HG02943 (cell line): ENCODE results near the gene DNAAF5.
A peak's percentile ranks its signal among the peaks of the same experiment; 100 is the strongest.

Experiments
- ATAC-seq: cut with Tn5 transposase; IDR thresholded peaks from one replicate; pipeline ENCODE4 v1.9.1; 2021; ENCODE audit warnings: mild to moderate bottlenecking, low read depth, moderate library complexity; ENCODE audit not compliant: unreplicated experiment

Gene DNAAF5

DNA sequence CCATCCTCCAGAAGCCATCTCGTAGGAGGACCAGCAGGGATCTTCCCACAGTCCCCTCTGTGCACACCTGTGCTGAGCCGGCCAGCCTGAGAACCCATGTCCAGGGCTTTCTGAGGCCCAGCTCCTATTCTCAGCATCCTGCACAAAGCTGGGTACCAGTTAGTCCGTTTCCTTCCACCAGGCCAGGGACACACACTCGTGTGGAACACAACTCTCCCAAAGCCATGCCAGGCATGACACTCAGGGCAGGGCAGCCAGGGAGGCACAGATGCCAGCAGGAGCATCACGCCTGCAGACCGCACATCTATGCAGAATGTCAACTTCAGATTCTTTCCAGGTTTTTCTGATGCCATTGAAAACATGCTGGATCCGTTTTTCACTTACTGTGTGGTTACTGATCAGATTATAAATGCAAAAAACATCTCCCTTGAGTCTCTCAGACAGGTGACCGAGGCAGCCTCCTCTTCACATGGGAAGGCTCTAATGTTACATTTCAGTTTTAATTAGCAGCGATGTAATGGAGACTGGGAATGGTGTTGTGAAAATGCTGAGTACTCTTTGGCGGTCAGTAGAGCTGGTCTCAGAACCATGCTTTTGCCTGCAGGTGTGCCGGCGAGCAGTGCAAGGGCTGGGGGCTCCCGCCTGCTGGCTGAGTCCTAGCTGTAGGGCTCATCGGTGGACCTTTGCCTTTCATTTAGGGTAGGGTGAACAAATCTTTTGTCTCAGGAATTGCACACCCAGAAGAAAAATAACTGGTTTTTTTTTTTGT, 102.5 kb downstream of the DNAAF5 start:
- no peak for ATAC-seq

DNA sequence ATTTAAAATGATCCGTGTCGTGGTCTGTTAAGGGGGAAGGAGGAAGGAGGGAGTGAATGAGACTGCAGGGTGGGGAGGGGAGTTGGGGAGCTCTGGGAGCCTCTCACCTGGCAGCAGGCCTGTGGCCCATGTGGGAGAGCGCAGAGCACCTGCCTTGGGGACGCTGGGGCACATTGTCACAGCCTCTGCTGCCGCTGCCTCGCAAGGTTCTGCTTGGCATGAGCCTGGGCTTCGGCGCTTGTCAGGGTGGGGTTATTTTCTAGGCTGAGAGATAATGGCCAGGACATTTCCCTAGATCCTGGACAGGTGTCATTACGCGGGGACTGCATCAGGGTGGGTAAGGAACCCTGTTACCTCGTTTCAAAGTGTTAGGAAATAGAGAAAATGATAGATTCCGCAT, 103.6 kb downstream of the DNAAF5 start:
- ATAC-seq = no peak

DNA sequence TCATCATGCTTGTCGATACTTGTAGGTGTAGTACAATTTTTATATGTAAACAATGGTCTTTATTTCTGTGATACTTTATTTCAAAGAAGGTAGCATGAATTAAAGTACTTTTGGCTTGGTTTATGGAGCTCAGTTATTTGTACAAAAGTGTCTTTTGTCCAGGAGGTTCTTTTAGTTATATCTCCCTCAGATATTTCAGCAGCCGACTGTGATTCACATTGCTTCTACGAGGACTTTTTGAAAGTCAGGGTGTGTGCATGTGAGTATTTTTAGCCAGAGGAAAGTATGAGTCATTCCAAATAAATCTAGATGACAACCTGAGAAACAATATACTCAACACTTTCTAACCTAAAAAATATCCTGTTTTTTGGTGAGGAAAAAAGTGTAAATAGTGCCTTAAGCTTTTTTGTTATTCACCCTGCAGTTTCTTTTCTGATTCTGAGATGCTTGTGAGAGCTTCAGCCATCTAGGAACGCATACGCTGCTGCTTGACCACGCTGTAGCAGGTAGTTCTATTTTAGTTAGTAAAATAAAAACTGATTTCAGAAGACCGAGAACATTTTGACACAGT, 105.2 kb downstream of the DNAAF5 start:
- ATAC-seq = peak; percentile 57

DNA sequence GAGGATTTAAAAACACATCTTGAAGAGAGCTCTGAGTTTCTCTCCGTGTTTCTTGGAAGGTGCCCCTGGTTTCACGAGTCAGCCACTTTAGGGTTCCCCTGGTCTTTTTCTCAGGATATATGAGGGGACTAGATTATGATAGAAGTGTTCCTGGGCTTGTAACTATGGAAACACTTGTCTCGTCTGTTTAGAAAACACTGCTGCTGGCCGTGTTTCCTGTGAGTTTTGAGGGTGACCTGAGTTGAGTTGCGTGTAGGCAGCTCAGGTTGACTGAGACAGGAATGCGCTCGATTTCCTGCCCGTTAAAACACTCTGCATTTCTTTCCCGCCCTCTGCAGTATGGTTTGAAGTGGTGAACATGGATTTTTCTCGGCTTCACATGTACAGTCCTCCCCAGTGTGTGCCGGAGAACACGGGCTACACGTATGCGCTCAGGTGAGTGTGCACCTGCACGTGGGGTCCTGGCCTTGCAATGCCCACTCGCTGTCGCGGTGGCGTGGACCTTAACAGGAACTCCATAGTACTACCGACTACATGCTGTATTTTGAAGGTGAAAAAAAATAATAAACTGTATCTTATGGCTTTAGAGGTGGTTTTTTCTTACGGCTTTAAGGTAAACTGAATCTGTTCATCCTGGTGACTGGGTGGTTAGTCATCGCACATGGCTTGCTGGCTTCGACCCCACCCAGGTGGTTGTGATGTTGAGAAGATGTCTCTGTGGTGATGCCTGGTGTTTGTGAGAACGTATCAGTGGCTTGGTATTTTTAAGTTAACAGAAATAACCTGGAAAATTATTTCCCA, 105.9 kb downstream of the DNAAF5 start, which contains the start of gene SUN1:
SUN1 (plus strand) TSS at position 310 of the 801 bp plus-strand sequence; CDS start at position 359, 49 bp downstream.
- peak; percentile 43 for ATAC-seq

DNA sequence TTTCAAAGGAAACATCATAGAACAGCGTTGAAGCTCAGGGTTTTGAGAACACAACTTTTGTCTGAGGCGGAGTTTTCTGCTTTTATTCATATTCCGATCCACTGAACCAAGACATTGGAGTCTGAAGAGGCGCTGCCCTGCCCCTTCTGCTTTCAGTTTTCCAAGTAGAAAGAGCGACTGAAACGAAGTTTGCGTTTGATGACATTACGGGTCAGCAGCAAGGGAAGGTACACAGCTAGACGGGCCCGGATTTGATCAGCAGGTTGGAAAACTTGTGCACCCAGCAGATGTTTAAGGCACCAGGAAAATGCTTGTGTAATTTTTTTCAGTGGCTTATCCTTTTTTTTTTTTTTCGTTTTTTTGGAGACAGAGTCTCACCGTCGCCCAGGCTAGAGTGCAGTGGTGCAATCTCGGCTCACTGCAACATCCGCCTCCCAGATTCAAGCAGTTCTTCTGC, 106.5 kb downstream of the DNAAF5 start:
- no peak for ATAC-seq

DNA sequence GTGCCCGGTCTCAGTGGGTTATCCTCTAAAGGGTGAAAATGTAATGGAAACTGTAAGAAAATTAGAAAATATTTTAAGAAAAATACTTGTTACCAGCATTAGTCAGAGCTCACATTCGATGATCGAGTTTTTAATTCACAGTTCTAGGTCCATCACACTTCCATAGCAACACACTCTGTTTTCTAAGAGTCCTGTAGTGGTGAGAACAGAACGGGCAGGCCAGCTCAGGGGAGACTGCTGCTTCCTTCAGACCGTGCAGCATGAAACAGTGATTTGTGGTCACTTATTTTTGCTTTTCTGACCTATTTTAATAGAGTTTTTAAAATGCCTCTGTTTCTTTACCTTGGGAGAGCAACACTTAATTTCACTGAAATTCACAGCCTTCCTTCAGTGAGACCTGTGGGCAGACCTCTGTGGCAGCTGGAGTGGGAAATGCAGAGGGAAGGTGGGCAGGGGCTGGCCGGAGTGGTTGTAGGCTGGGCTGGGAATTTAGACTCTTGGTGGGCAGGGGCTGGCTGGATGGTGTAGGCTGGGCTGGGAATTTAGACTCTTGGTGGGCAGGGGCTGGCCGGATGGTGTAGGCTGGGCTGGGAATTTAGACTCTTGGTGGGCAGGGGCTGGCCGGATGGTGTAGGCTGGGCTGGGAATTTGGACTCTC, 107.2 kb downstream of the DNAAF5 start:
- ATAC-seq = no peak

DNA sequence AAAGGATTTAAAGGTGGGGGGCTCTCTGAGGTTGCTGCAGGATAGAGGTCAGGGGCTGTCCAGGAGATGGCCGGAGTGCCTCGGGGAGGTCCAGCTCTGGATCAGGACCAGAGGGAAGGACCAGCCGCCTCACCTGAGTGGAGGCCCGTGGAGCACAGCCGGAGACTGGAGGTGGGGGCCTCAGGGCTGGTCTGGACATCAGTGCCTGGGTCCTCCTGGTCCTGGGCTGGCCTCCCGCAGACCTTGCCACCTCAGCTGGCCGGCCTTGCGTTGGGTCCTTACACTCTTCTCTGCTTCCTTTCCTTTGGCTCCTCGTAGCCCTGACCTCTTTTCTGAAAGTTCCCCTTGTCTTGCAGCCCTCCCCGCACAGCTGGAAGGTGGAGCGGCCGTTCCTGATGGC, 107.8 kb downstream of the DNAAF5 start:
- no peak for ATAC-seq

DNA sequence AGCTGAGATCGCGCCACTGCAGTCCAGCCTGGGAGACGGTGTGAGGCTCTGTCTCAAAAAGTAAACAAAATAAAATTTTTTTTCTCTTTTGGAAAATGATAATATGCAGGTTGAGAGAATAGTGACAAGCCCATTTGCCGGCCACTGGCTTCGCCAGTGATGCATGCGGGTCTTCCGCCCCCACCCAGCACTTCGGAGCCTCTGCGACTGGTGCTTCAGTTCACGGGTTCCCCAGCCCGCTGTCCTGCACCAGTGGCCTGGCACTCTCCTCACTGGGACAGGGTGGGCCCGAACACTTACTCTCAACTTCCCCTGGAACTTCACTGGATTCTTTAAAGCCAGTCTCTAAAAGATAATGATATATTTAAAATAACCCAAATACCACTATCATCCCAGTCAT, 108.5 kb downstream of the DNAAF5 start:
- ATAC-seq = no peak

DNA sequence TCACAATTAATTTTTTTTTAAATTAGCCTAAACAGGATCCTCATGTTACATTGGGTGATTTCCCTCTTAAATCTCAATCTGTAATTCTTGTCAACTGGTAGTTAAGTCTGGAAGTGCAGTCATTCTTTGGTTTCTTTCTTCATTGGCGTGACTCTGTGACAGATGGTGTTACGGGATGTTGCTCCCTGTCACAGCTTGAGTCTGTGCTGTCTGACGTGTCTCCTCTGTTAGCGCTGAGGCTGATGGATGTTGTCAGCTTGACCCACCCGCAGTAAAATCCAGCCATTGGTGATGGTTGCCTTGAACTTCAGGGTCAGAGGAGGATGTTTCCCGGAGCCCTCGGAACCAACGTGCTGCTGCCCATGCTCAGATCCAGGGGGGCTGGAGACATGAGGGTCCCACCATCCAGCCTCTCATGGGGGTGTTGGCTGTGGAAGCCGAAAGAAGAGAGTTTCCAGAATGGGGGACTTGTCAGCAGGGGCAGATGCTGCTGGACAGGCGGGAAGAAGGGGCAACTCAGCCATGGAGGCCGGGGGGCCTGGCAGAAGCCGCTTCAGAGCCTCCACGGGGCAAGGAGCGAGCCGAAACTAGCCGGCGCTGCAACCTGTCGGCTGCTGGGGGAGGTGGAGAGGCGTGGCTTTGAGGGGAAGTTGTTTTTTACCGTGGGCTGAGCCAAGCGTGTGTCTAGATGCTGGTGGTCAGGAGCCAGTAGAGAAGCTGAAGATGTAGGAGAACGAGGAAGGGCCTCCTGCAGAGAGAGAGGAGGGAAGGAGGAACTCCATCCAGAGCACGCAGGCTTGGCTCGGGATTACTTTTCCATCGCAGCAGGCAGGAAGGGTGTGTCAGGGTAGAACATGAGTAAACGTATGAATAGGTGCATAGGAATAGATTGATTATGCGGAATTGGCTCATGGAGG, 109.2 kb downstream of the DNAAF5 start:
- ATAC-seq = no peak
